HG03280 (cell line): ENCODE measurements around the gene MGRN1.
"Not testable (repeated sequence)": the region's sequence is repeated elsewhere in the genome, so short reads cannot be mapped to it uniquely, and the experiment has no call there.

ENCODE experiments used
- ATAC-seq: cut with Tn5 transposase; IDR thresholded peaks from one replicate; pipeline ENCODE4 v1.9.1; 2021; ENCODE audit warnings: mild to moderate bottlenecking, moderate library complexity; ENCODE audit not compliant: unreplicated experiment

Gene MGRN1

DNA sequence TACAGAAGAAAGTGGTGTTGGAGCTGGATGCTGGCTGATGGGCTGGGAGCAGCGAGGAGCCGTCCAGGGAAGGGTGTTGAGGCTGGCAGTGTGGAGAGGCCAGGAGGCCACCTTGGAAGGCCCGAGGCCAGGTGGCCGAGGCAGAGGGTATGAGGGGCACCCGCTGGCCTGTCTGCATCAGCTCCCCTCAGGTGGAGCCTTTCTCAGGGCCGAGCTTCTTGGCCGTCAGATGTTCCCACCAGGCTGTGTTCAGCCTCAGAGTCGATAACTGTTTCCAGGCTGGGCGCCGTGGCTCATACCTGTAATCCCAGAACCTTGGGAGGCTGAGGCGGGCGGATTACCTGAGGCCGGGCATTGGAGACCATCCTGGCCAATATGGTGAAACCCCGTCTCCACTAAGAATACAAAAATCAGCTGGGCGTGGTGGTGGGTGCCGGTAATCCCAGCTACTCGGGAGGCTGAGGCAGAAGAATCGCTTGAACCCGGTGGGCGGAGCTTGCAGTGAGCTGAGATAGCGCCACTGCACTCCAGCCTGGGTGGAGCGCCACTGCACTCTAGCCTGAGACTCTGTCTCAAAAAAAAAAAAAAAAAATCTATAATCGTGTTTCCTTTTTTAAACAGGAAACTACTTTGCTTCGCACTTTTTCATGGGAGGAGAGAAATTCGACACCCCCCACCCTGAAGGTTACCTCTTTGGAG, 25.3 kb downstream of the MGRN1 start:
- no peak for ATAC-seq

DNA sequence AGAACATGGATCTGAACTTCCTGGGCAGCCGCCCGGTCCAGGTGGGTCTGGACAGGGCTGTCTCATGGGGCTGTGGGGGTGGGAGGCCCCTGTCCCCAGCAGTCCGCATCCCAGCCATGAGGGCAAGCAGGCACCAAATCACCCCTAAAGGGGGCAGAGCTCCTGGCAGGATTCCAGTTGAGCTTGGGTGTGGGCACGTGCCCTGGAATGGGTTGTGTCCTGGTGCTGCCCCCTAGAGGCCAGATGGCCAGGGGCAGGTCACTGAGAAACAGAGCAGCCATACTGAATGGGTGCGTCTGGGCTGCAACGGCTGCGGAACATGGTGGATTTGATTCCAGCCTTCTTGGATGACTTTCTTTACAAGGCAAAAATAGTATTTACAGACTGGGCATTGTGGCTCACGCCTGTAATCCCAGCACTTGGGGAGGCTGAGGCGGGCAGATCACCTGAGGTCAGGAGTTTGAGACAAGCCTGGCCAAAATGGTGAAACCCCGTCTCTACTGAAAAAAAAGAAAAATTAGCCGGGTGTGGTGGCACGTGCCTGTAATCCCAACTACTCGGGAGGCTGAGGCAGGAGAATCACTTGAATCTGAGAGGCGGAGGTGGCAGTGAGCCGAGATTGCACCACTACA, 25.9 kb downstream of the MGRN1 start:
- ATAC-seq: not testable (repeated sequence)

DNA sequence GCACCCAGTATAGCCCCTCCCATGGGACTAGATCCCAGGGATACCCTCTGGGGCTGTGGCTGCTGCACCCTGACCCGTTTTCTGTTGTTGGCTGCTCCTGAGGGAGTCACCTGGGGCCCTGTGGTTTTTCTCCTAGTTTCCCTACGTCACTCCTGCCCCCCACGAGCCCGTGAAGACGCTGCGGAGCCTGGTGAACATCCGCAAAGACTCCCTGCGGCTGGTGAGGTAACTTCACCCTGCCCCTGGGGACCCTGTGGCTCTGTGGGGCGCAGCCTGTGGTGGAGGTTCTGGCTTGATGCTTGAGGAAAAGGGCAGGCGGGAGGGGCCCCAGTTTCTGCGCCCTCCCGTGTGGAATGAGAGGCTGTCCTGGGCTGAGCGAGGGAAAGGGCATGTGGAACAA, 27.2 kb downstream of the MGRN1 start:
- ATAC-seq: no peak

DNA sequence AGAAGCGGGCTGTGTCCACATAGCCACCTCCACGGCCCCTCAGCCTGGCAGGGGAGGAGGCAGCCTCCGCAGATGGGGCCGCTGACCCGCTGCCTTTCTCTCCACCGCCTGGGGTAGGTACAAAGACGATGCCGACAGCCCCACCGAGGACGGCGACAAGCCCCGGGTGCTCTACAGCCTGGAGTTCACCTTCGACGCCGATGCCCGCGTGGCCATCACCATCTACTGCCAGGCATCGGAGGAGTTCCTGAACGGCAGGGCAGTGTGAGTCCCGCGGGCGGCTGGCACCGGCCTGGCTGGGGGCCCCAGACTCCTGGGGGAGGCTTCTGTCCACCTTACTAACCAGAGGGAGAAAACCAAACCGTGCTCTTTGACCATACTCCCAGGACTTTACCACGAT, 27.9 kb downstream of the MGRN1 start:
- ATAC-seq: no peak

DNA sequence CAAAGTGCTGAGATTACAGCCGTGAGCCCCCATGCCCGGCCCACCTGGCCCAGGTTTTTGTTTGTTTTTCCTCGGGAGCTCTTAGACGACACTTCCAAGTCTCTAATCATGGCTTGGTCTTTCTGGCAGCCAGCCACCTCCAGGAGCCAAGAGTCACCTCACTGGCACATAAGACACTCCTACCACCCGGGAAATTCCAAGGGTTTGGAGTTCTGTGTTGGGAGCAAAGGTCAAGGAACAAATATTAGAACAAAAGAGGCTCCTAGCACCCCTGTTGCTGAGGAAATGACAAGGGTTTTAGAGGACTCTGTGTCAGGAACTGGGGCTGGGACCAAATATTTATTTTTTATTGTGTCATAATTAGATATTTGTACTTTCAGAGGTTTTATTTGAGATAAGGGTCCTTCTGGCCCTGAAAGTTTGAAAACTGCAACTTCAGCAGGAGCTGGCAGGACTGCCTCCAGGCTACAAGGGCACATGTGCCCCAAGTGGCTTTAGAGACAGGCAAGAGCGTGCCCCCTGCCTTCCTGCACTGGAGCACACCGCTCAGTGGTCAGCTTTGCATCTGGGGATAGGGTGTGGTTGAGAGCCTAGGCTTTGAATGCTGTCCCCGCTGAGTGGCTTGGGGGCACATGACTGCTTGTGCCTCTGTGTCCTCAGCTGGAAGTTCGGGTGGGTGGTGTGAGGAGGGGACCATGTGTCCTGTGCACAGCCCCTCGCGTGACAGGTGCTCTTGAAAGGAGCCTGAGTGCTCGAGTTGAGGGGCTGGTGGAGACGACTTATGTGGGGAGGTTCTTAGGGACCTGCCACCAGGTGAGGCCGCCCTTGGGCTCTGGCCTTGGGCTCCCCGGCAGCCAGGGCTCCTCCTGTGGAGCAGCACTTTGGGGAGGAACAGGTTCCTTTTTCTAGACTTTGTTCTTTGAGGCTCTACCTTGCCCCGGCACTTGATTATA, 29.7 kb downstream of the MGRN1 start:
- no peak for ATAC-seq

DNA sequence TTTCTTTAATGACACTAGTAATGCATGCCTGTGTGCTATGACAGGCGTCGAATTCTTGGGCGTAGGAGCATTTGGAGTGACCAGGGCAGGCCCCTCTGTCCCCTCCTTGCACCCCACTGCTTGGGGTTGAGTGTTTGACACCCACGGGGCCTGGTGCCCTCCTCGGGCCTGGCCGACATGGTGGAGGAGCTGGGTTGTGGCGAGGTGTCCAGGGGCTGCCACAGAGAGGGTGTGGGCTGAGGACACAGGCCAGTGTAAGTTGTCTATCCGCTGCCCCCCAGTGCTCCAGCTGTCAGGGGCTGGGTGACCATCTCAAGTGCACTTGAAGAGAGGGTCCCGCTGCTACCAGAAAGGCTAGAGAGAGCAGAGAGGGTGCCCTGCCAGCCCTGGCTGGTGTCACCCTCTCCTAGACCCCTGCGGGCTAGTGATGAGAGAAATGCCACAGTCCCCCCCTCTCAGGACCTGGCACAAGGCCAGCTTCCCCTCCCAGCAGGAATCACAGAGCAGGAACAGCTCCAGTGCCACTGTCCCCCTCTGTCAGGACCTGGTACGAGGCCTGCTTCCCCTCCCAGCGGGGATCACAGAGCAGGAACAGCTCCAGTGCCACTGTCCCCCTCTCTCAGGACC, 30.5 kb downstream of the MGRN1 start:
- no peak for ATAC-seq

DNA sequence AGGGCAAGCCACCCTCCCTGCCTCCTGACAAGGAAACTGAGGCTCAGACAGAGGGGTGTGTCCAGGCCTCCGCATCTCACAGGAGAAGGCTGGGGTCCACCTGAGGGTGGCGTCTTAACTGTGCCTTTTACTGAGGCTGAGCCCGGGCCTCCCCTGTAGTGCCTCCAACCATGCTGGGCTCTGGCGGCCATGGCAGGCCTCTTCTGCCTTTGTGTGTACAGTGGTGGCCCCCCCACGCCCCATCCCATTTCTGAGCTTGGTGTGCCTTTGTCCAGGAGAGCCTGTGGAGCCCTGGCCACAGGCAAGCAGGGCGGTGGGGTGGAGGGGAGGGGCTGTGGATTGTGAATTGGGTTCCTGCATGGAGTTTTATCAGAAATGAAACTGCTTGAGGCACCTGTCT, 31.2 kb downstream of the MGRN1 start:
- ATAC-seq: no peak

DNA sequence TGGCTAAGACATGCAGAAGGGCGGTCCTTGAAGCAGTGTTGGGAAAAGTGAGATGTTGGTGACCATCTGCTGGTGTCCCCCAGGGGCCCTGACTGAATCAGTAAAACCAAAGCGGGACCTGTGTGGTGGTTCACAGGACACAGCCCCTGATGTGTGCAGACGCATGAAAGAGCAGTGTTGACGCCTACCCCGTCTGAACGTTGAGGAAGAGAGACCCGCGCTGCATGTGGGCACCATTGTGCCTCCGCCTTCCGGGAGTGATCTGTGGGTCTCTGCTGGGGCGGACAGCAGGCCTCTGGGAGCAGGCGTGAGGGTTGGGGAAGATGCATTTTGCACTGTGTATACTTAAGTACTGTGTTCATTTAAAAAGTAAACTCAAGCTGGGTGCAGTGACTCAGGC, 31.6 kb downstream of the MGRN1 start:
- ATAC-seq: no peak

DNA sequence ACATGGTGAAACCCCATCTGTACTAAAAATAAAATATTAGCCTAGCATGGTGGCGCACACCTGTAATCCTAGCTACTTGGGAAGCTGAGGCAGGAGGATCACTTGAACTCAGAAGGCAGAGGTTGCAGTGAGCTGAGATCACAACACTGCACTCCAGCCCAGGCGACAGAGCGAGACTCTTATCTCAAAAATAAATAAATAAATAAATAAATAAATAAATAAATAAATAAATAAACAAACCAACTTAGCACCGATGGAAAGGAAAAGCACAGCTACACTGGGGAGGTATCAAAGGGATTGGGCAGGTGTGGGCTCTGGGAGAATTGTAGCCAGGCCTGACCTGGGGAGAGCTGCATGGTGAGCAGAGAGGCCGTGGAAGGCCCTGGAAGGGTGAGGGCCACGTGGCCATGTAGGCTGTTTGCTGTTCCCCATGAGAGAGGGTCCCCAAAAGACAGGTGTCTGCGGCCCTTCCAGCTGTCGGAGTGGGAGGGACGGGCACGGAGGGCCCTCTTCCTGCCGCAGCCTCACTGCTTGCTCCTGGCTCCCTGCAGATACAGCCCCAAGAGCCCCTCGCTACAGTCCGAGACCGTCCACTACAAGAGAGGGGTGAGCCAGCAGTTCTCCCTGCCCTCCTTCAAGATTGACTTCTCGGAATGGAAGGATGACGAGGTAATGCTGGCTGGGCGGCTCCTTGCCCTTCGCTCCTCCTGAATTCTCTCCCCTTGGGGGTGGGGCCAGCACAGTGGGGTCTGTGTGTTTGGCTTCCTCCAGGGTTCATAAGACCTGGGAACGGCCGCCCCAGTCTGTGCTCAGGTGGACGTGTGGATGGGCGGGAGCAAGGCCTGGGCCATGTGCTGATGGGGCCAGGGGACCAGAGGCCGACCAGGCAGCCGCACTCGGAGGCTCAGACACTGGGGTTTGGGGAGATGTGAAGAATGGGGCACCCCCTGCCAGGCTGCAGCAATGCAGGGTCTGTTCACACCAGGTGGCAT, 32.4 kb downstream of the MGRN1 start:
- no peak for ATAC-seq

DNA sequence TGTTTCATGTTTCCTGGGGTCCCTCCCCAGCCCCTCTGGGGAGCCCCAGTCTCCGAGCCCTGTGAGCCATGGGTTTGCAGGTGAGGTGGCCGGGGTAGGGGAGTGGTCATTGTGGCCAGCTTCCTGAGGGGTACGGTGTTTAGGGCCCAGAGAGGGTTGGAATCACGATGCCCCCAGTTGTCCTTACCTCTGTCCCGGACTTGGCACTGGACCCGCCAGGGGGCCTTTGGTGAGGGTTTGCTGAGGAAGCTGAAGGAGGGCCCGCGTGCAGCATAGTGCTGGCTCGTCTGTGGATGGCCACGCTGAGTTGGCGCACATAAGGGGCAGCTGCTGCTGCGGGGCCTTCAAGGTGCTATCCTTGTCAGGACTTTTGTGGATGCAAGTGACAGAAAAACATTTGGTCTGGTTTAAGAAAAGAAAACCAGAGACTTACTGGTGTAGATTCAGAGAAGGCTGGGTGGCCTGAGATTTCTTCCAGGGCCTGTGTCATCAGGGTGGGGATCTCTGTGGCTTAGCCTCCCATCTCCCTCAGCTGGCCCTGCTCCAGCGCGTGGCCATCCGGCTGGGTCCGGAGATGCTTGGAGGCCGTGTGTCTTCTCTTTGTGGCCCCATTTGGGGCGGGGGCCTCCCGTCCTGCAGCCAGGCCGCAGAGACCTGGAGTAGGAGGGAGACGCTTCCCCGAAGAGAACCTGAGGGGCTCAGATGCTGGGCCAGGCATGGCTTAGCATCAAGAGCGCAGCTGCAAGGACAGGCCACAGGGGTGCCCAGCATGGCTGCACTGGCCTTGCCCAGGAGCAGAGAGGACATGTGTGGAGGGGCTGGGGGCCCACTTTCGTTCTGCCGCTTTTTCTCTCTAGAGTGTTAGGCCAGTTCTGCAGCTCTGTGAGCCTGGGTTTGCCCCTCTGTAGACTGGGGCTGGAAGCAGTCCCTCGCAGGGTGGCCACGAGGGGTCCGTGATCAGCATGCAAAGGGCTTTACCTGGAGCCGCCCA, 35.0 kb downstream of the MGRN1 start:
- no peak for ATAC-seq

DNA sequence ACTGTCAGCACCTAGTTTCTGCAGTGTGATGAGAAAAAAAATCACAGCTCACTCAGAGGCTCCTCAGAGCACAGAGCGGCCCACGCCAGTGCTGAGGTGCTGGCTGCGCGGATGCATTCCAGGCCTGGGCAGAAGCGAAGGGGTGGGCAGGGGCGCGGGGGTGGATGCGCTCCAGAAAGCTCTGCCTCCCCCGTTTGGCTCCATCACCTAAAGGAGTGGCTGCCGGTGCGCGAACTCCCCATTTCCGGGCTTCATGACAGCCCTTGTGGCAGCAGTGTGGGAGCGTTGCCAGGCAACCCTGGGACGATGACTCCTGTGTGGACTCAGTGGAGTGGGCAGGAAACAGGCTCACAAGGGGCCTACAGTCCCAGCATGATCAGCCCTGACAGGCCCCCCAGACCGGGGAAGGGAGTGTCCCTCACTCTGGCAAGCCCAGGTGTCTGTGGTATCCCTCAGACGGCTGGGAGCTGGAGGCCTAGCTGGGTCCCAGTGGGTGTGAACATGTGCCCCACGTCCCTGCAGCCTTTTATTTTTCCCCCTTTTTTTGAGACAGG, 35.9 kb downstream of the MGRN1 start:
- no peak for ATAC-seq

DNA sequence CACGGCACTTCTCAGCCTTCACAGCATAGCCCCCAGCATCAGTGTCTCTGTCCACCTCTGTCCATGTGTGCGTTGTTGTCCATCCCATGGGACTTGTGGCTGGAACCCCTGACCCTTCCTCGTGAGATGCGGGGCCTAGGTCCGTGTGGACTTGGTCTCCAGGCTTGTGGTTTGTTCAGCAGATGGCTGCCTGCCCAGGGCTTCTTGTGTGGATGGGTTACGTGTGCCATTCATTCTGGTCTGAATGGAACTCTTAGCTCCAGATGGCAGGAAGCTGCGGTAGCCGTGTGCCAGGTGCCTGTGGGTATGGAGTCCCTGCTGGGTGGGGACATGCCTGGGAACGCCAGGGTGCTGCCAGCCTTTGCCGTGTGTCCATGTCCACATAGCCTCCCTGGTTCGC, 37.0 kb downstream of the MGRN1 start:
- ATAC-seq: no peak

DNA sequence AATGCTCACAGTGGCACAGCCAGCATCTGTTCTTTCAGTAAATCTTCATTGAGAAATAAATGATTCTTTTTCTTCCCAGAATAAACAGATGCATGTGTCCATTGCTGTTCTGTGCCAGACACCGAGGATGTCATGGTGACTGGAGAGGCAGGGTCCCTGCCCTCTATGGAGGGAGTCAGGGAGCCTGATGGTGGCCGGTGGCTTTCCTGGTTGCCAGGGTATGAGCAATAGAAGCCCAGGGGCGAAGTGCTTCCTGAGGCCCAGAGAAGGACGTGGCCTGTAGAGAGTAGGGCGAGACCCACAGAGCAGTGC, 38.8 kb downstream of the MGRN1 start:
- ATAC-seq: no peak

DNA sequence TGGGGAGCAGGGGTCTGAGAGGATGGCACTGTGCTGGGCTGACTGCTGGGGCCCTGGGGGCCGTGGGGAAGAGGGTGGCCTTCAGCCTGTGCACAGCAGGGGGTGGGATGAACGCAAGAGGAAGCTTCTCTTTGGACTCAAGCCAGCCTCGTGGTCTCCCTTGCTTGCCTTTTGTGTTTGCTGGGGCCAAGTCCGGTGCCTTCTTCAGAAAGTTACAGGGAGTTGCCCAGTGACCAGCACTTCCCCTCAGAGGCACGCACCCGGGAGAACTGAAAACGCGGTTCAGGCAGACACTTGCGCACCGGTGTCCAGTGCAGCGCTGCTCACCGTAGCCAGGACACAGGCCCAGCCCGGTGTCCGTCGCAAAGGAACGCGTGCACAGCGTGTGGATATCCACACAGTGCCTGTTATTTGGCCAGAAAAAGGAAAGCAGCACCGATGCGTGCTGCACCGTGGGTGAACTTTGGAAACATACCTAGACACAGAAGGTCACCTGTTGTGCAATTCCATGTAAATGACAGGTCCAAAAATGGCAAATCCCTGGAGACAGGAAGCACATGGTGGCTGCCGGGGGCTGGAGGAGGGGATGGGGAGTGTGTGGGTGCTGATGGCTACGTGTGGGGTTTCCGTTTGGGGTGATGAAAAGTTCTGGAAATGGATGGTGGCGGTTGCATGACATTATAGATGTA, 39.3 kb downstream of the MGRN1 start:
- ATAC-seq: no peak

DNA sequence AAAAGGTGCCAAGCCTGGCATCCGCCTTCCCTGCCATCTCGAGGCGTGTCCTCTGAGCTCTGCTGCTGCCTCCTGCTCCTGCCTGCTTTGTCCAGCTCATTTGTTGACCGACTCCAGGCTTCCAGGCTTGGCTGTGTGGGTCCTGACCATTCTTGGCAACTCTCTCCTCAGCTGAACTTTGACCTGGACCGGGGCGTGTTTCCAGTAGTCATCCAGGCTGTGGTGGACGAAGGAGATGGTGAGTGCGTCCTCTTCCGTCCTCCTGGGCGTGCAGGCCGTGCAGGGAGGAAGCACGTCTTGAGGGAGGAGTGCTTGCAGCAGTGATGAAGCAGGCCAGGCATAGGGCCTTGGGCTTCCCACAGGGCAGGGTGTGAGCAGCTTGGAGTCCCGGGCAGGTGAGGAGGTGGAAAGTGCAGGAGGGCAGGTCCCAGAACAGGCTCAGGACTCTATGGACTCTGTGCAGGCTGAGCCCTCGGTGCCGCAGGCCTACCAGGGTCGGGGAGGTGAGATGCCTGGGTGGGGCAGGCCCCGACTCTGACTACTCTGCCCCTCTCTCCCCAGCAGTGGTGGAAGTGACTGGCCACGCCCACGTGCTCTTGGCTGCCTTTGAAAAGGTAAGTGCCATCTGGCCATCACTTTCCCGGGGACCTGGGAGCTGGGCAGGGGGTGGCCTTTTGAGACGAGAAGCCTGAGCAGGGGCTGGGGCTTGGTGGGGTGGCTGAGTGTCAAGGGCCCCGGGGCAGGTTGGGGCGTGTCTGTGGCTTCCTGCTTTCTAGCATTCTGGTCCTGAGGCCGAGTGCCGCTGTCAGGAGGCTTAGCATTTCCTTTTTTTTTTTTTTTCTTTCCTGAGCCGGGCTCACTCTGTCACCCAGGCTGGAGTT, 40.2 kb downstream of the MGRN1 start:
- ATAC-seq: no peak

DNA sequence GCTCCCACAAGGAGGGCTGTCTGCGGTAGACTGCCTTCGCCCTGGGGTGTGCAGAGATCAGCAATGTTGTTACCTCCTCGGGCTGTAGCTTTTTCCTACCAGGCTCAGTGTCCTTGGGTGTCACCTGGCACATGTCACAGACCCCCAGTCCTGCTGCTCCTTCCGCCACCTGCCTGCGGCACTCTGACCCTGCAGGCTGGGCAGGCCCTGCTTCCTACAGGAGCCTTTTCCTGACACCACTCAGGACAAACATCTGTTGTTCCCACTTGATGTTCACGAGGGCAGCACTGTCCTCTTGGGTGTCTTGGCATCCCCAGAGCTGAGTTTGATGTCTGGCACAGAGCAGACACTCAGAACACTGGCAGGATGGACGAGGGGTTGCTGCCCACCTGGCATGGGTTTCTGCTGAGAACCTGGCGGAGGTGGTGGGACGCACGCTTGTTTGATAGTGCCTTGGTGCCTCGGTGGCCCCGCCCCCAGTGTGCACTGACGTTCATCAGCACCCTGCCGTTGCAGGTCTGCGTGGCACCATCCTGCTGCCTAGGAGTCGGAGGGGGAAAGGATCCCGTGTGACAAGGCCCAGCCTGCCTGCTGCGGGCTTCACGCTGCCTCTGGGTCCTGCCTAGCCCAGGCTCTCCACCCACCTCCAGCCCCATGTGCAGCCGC, 42.0 kb downstream of the MGRN1 start:
- ATAC-seq: no peak
